Measurements from ENCODE around the gene BTNL3. TPM values are rescaled to one million over a fixed set of nuclear protein-coding genes. Genes with fewer than 3 reads are reported as not detected.

Gene BTNL3
- total and polyA plus RNA-seq, 9 of the 15 experiments (the other 6 are each of a cell fraction or from before 2014, with no cell fraction given): 0.03 to 0.44 (median 0.04) TPM; not detected in 4

DNA sequence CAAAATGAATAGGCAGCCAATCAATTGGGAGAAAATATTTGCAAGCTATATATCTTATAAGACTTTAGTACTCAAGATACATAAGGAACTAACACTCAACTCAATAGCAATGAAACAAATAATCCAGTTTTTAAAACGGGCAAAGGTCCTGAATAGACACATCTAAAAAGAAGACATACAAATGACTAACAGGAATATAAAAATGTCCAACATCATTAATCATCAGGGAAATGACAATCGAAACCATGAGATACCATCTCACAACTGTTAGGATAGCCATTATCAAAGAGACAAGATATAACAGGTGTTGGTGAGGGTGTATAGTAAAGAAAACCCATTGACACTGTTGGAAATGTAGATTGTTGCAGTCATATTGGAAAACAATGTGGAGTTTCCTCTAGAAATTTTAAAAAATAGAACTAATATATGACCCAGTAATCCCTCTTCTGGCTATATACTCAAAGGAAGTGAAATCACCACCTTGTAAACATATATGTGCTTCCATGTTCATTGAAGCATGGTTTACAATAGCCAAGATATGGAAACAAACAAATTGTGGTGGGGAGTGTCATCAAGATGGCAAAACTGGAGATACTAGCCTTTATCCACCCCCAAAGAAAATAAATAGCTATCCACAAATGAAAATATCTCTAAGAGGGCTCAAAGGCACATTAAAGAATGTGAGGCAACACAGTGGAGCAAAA is 13.9 kb upstream of the BTNL3 start:
- BruUV-seq (replicated peaks): no TSS peak

More for the DNA sequence above, 13.9 kb upstream of the BTNL3 start:
- Histone ChIP-seq H3K27ac (ENCODE audit: extremely low read depth, low read depth, low read length) (no peak overlapping the region), H3K4me2 (ENCODE audit: insufficient read depth, low read length) (no peak overlapping the region), H3K9me1 (ENCODE audit: control insufficient read depth, insufficient read depth, low read length) (no peaks in the 10 kb centered on the region), H3K27me3 (ENCODE audit: control insufficient read depth in 2 of 2, insufficient read depth in 2 of 2, low read length in 2 of 2) (no peaks in the 10 kb centered on the region), H3K9me3 (replicated peaks; ENCODE audit: control insufficient read depth, insufficient read depth, low read depth, low read length) (no peaks in the 10 kb centered on the region), H3K36me3 (ENCODE audit: control insufficient read depth, insufficient read depth, low read length) (no peaks in the 10 kb centered on the region), H2AFZ (ENCODE audit: low read depth, low read length) (no peak overlapping the region), H3K79me2 (ENCODE audit: control insufficient read depth, insufficient read depth, low read length) (no peaks in the 10 kb centered on the region), H3K4me3 (no peak overlapping the region), H3K4me1 (replicated peaks in 1 of 2; ENCODE audit: control insufficient read depth in 2 of 2, insufficient read depth in 2 of 2, low read length in 2 of 2) (no peaks in the 10 kb centered on the region), H4K20me1 (replicated peaks; ENCODE audit: control insufficient read depth, insufficient read depth, low read length) (no peaks in the 10 kb centered on the region), H3K9ac (ENCODE audit: insufficient read depth in 1 of 2, low read depth in 2 of 2, low read length in 2 of 2) (no peak overlapping the region)
- WGBS (ENCODE audit: insufficient coverage, low coverage, missing lambda C conversion rate): no CpG with 5 or more reads among the region's 2 CpGs
- intact Hi-C loops (cut with micrococcal nuclease) (no loop called here), in situ Hi-C loops (cut with MboI) (no loop called here)
- no peak for DNase-seq (ENCODE audit: extremely low read depth in 1 of 4, low spot score in 3 of 4)
- TF ChIP-seq NRF1 (conservative IDR thresholded peaks at IDR 0.05 in 1 of 2, IDR thresholded peaks at IDR 0.05 in 1 of 2) (no peak), GATA2 (CRISPR knock-in tag; IDR thresholded peaks at IDR 0.05) (no peak), ZNF696 (CRISPR knock-in tag; conservative IDR thresholded peaks at IDR 0.05) (no peak), SMAD4 (CRISPR knock-in tag; conservative IDR thresholded peaks at IDR 0.05) (no peak), TEAD2 (tag; IDR thresholded peaks at IDR 0.05) (no peak), UBTF (IDR thresholded peaks at IDR 0.05; ENCODE audit: borderline replicate concordance in 1 of 2, low read depth in 2 of 2, low read length in 2 of 2) (no peak), GATAD2B (IDR thresholded peaks at IDR 0.05; ENCODE audit: borderline replicate concordance) (no peak), NR4A1 (CRISPR knock-in tag; IDR thresholded peaks at IDR 0.05) (no peak), NR4A1 (tag; IDR thresholded peaks at IDR 0.05) (no peak), POLR2G (IDR thresholded peaks at IDR 0.05; ENCODE audit: low read depth, low read length) (no peak), FOXJ2 (tag; IDR thresholded peaks at IDR 0.05) (no peak), DLX4 (CRISPR knock-in tag; IDR thresholded peaks at IDR 0.05) (no peak)
- CTCF ChIA-PET (ENCODE audit: low intra/inter-chr PET ratio): no interaction called here
- no peak for FAIRE-seq
- ATAC-seq: no peak
- POLR2A ChIA-PET: no interaction called here
